DMS153 treated with DMSO at 0.1 percent for 48 hours (cell line): Measurements from ENCODE around the gene VWCE.

Source experiments
- DNase-seq: peaks from one replicate; lab custom pipeline; 2025; ENCODE audit not compliant: unreplicated experiment; lab: John Stamatoyannopoulos, UW

Gene VWCE, protein sequence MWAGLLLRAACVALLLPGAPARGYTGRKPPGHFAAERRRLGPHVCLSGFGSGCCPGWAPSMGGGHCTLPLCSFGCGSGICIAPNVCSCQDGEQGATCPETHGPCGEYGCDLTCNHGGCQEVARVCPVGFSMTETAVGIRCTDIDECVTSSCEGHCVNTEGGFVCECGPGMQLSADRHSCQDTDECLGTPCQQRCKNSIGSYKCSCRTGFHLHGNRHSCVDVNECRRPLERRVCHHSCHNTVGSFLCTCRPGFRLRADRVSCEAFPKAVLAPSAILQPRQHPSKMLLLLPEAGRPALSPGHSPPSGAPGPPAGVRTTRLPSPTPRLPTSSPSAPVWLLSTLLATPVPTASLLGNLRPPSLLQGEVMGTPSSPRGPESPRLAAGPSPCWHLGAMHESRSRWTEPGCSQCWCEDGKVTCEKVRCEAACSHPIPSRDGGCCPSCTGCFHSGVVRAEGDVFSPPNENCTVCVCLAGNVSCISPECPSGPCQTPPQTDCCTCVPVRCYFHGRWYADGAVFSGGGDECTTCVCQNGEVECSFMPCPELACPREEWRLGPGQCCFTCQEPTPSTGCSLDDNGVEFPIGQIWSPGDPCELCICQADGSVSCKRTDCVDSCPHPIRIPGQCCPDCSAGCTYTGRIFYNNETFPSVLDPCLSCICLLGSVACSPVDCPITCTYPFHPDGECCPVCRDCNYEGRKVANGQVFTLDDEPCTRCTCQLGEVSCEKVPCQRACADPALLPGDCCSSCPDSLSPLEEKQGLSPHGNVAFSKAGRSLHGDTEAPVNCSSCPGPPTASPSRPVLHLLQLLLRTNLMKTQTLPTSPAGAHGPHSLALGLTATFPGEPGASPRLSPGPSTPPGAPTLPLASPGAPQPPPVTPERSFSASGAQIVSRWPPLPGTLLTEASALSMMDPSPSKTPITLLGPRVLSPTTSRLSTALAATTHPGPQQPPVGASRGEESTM

DNA sequence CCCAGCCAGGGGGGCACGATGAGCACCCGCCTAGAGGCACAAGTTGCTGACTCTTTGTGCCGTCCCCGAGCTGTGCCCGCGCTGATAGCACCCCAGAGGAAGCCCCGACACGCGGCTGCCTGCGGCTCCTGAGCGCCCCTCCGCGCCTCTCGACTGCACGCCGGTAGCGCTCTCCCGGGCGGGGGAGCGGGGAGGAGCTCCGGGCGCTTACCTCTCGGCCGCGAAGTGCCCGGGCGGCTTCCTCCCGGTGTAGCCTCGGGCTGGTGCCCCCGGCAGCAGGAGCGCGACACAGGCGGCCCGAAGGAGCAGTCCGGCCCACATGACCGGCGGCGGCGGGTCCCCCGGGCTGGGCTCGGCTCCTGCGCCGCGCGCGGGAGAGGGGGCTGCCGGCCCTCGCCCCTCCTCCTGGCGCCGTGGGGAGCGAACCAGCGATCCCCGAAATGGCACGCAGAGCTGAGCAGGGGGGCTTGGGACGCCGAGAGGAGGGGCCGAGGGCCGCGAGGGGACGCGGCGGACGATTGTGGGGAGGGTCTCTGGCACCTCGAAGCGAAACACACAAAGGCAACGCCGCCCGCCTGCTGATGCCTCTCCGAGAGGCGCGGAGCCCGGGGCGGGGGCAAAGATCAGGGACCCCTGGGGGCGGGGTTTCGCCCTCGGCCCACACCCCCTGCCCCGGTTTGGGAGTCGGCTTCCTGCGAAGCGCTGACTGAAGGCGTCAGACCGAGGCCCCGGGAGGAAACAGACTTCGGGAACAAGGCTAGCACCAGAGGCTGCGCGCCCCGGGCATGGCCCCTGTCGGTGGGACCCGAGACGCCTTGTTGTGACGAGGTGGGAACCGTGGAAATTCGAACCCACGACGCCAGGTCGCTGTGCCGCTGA lies at the start of gene VWCE:
Gene VWCE (minus strand): TSS at position 600 of the 879 bp plus-strand sequence. CDS start 279 bp downstream, at position 321.
- DNase-seq, result no peak

DNA sequence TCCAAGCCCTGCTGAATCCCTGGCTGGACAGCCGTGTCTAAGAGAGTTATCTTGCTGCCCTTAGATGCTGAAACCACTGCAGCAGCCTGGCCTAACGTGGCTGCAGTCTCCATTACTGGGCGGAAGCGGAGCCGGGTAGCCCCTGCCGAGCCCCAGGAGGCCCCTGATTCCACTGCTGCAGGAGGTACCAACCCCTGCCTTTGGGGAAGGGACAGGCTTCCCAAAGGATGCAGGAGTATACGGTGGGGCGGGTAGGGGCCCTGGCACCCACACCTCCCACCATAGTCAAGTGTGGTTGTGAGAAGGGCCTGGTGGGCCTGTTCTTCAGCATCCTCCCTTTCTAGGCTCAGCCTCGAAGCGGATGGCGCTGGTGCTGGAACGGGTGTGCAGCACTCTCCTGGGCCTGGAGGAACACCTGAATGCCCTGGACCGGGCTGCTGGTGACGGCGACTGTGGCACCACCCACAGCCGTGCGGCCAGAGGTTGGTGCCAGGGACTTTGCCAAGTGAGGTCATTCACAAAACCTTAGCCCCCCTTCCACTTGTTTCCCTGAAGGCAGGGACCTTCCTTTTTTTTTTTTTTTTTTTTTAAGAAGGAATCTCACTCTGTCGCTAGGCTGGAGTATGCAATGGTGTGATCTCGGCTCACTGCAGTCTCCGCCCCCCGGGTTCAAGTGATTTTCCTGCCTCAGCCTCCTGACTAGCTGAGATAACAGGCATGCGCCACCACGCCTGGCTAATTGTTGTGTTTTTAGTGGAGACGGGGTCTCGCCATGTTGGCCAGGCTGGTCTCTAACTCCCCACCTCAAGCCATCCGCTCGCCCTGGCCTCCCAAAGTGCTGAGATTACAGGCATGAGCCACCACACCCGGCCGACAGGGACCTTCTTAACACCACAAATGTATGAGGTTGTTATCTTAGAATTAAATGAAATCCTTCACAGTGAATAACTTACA lies 49.0 kb upstream of the VWCE start:
- DNase-seq, result no peak

DNA sequence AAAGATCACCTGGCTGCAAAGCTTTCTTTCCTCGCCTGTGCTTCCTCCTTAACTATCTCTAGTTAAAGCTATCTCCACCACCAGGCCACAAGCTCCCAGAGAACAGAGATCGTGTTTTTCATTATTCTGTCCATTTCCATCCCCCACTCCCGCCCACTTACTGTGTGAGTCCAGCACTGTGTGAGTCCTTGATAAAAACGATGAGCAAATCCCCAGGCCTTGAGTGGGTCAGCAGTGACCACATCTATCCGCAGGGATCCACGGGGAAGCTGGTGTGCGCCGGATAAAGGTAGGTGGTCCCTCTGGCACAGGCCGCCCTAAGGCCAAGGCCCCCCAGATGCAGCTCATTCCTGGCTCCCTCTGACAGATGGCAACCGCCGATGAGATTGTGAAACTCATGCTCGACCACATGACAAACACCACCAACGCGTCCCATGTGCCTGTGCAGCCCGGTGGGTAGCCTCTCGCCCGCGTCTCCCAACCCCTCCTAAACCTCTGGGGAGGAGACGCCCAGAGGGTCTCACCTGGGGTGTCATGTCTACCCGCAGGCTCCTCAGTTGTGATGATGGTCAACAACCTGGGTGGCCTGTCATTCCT lies 47.2 kb upstream of the VWCE start:
- no peak for DNase-seq

DNA sequence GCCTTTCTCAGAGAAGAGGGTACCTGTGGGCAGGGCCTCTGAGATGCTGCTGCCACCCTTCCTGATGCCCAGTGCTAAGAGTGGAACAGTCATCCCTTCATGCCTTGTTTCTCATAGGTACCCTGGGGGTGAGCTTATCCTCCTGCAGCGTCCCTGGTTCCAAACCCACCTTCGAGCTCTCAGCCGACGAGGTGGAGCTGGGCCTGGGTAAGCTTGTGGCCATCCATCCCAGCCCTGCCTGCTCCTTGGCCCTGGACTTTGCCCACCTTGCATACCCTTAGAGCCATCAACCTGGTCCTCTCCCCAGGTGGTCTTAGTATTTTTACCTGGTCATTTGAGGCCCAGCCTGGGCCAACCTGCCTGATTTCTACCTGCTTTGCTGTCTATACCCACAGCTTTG lies 46.6 kb upstream of the VWCE start:
- DNase-seq, result no peak

DNA sequence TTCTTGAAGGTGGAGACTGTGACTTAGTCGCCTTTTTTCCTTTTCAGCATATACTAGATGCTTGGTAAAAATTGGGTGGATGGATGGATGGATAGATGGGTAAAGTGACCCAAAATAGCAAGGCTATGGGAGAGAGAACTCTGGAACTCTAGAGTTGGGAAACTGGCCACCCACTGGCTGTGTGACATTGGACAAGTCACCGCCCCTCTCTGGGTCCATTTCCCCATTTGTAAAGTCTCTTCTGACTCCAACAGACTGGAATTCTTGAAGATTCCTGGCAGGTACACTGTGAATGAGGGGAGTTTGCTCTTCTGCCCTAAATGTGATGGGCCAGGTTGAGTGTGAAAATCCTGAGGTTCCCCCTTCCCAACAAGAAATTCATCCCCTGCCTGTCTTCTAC lies 45.9 kb upstream of the VWCE start:
- no peak for DNase-seq

DNA sequence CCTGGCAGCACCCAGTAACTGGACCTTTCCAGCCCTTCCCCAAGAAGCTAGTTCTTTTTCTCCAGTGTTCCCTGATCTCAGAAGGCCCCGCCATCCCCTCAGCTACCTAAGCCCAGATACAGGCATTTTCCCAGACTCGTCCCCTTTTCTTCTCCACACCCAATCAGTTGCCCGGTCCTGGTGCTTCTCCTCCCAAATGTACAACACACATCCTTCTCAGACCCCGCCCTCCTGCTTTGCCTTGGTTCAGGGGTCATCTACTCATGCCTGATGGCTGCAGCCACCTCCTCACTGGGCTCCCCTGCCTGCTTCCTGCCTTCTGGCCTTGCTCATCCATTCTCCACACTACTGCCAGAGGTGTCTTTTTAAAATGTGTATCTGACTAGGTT lies 44.4 kb upstream of the VWCE start:
- DNase-seq, result no peak

DNA sequence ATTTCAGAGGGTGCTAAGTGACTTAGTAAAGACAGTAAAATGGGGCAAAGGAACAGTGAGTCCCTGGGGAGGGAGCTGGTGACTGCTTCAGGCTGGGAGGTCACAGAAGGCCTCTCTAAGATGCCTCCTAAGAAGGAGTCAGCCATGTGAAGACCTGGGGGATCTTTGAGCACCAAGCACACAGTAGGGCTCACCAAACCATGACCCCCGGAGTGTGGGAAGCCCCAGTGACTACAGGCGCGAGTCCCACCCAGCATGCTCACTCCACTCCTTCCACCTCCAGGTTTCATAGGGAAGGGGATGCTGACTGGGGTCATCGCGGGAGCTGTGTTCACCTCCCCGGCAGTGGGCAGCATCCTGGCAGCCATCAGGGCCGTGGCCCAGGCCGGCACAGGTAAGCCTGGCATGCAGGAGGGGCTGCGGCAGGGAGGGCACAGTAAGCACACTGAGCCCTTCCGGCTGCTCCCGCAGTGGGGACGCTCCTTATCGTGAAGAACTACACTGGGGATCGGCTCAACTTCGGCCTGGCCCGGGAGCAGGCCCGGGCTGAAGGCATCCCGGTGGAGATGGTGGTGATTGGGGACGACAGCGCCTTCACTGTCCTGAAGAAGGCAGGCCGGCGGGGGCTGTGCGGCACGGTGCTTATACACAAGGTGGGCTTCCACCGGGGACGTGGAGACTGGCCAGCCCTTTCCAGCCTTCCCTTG lies 43.8 kb upstream of the VWCE start:
- DNase-seq, result no peak

DNA sequence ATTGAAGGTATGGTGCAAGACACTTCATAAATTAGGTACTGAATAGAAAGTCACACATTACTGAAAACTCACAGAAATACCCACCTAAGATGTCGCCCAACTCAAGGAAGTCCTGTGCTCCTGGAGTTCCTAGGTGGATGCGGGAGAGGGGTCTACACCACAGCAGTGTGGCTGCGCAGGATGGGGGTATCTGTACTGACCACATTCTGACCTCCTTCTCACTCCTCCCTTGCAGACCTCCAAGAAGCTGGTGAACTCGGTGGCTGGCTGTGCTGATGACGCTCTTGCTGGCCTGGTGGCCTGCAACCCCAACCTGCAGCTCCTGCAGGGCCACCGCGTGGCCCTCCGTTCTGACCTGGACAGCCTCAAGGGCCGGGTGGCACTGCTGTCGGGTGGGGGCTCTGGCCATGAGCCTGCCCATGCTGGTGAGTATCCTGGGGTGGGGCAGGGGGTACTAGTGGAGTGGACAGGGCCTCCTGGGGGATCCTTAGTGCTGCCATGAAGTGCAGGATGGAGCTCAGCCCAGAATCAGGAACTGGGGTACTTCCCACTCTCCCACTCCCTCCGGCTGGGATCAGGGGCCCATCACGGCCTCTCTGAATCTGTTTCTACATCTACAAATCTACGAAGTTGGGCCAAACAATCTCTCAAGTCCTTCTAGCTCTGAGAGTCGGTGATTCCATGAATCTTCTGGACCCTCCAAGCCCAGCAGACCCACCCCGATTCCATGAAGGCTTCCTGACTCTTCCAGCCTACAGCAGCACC lies 42.8 kb upstream of the VWCE start:
- DNase-seq, result no peak

DNA sequence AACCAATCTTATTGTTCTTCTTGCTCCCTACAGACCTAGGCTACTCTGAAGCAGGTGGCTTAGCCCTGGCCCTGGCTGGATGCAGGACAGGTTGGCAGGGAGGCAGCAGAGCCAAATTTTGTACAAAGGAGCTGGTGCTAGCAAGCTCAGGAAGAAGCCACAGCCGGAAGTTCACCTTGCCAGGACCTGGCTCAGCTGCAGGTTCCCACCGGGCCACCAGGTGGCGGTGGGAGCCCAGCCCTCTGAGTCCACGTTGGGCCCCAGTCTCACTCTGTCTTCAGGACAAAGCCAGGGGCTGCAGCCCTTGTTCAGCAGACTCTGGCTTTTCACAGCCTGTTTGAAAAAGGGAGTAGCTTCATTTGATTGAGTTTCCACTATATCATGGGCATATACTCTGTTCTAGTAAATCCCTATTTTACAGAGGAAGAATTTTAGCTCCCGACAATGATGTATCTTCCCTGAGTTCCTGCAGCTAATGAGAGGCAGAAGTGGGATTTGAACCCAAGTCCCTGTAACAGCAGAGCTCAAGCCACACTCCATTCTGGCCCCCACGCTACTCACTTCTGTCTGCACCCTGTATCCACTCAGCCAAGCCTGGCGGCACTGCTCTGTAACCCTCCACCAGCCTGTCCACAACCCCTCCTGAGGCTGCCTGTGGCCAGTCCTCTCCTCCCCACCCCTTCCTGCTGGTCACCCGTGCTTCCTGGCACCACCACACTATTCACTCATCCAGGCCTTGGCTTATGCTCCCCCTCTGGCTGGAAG lies 41.2 kb upstream of the VWCE start:
- DNase-seq, result peak; percentile 70

DNA sequence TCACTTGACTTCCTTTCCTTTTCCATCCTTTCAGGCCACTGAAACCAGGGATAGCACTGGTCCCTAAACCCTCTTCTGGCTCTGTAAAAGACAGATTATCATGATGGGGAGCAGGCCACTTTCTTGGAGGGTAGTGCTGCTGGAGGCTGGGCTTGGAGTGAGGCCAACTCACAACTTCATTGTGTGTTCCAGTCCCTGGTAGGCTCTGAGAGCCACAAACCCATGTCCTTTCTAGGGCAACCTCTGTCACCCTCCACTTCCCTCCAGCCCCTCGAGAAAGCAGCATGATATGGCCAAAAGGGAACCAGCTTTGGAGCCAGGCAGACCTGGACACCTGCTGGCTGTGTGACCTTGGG lies 40.2 kb upstream of the VWCE start:
- no peak for DNase-seq

DNA sequence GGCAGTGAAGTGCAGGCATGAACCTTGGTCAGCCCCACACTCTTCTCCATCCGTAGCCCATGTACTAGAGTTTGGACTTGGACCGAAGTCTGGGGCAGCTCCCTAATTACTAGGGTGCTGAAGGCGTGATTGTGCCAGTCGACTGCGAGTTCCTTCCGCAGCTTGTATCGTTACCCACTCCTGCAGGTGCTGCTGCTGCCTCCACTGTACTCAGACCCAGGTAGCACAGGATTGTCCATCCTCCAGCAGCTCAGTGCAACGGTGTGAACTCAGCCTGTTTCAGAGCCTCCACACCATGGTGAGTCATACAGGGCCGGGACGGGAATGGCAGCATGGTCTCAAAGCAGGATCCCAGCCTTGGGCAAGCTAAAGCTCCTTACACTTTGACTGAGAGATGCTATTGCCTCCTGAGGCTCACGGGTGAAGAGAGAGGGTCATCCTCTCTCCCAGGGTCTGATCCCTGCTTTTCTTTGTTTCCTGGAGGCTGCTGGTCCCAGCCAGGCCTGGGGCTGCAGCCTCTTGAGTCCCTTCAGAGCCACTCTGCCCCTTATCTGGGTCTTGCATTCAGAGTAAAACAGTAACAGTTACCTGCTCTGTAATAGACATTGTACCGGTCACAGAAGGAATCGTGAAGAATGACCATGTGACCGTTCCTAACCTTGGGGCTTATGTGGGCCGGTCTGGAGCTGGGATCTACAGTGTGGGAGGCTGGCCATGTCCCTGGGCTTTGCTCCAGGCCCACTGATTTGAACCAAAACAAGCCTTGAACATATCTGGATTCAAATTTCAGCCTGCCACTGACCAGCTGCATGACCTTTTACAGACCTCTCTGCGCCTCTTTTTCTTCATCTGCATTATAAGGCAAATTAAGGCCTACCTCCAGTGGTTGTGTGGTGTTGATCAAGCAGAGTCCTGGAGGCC lies 39.6 kb upstream of the VWCE start:
- no peak for DNase-seq

DNA sequence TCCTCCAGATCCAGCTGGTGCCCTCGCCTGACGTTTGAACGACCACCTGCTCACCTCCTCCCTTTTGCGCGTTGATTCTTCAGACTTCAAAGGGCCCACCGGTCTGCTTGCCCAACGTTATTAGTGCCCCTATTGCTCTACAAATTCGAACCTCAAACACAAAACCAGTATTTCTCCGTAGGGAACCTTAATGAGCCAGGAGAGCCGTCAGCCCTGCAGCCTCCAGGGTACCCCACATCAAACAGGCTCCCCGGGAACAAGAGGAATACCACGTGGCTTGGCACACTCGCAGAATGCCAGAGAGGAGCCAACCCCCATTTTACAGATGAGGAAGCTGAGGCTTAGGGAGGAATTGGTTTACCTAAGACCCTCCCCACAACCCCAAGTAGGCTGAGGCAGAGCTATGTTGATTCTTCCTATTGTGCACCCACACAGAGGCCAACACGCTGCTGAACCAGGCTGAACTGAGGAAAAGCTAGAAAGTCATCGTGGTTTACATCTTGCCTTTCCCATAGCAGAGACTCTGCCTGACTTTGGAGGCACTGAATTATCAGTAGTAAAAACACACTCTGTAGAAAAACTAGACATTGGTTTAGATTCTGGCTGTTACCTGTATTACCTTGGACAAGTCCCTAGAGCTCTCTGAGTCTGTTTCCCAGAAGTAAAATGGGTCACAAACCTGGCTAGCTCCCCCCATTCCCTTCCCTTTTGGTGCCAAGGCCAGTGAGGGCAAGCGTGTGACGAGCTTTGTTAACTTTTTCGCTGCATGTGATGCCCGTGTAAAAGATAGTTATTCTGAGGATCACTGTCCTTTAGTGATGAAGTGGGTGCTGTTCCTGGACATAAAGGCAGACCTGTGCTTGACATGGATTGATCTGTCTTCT lies 38.7 kb upstream of the VWCE start:
- DNase-seq, result no peak

DNA sequence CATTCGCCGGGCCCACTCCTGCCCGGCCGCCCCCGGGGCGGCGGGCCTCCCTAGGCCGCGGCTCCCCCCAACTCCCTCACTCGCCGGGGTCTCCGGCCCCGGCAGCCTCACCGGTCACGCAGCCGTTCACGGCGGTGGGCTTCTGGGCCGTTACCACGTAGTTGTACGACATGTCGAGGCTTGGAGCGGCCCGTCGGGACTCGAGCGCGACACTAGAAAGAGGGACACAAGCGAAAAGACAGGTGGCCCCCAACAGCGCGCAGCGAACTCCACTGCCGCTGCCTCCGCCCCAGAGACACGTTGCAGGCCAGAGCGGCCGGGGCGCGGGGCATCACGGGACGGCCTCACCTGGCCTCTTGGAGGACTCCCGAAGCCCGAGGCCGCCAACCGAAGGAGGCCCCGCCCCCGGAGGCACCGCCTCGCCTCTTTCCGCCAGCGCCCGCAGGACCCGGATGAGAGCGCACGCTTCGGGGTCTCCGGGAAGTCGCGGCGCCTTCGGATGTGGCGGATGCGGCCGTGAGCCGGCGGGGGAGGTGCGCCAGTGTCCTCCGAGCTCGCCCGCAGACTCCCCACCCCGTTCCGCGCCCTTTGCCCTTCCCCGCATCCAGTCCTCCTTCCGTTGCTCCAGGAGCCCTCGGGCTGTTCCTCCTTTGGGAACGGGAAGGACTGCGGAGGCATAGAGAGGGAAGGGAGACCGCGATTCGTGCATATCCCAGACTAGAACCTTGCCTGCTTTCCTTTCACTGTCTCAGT lies 37.9 kb upstream of the VWCE start, which contains the start of the genes DDB1 and TKFC:
Gene DDB1 (minus strand): TSS at position 309 of the 753 bp plus-strand sequence. CDS start 137 bp downstream, at position 172.
Gene TKFC (plus strand): TSS at position 432 of the 753 bp plus-strand sequence. CDS start 1,501 bp downstream, outside the sequence.
- DNase-seq, result peak; percentile 84

DNA sequence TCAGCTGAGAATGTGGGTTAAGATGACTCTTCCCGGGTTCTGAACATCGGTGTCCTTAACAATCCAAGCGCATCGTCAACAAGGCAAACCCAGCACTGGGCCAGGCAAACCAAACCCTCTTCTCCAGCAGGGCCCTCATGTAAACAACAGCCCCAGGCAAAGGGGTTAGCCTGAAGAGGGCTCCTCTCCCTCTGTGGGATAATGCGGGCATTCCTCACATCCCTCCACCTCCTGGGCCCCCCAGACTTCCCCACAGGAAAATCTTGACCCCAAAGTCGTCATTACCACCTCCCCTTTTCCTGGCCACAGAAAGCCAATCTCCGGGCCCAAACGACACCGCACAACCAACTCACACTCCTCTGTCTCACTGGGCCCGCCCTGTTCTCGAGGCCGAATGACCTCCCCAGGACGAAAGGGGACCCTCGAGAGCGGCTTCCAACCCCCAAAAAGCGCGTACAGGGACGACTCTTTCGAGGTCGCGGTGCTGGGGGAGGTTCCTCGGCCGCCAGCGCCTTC lies 37.2 kb upstream of the VWCE start:
- DNase-seq, result no peak
